ENCODE data around the gene DOCK1.

DNA sequence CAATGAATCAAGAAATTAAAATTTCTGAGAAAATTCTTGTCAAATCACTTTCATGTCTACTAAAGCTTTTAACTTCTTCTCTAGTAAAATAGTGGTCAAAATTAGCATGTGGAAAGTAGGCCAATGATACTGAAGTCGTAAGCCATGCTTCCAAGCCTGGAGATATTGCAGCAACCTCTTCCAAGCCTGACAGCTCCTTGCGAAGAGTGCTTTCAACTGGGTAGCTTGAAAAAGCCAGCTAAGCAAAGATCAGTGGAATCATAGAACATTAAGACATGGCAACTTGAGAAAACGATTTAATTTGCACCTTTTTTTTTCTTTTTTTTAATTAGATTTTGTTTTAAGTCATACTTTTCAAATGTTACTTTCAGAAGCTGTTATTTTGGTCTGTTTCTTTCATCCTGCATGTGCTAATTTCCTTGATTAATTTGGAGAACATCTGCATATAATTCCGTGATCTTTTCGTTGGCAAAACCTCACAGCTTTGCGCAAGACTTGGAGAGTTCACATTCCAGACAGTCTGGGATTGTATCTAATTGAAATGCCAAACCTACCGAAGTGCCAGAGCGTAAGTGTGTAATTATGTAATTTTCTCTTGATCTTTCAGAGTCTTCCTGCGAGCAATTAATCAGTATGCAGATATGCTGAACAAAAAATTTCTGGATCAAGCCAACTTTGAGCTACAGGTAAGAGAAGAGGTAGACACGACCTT lies 433.3 kb downstream of the DOCK1 start:
- TF ChIP-seq, protein P1, sequence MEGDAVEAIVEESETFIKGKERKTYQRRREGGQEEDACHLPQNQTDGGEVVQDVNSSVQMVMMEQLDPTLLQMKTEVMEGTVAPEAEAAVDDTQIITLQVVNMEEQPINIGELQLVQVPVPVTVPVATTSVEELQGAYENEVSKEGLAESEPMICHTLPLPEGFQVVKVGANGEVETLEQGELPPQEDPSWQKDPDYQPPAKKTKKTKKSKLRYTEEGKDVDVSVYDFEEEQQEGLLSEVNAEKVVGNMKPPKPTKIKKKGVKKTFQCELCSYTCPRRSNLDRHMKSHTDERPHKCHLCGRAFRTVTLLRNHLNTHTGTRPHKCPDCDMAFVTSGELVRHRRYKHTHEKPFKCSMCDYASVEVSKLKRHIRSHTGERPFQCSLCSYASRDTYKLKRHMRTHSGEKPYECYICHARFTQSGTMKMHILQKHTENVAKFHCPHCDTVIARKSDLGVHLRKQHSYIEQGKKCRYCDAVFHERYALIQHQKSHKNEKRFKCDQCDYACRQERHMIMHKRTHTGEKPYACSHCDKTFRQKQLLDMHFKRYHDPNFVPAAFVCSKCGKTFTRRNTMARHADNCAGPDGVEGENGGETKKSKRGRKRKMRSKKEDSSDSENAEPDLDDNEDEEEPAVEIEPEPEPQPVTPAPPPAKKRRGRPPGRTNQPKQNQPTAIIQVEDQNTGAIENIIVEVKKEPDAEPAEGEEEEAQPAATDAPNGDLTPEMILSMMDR (conservative IDR thresholded peaks at IDR 0.05) = no peak
- no peak for TF ChIP-seq ZFX (IDR thresholded peaks at IDR 0.05)

All from C4-2B (cell line).